Karpas-422 (cell line): ENCODE measurements around the gene HDAC1. TPM values are rescaled to one million over a fixed set of nuclear protein-coding genes. Genes with fewer than 3 reads are reported as not detected.

ENCODE experiments used
- DNase-seq: peaks from one replicate; pipeline ENCODE4 v3.0.0-alpha.2; 2015
- H2AFZ ChIP-seq: fragments of 200-600 bp; sonication (generic); 2 replicates; pipeline ENCODE4 v1.6.1; 2014; ENCODE audit warnings: antibody characterized with exemption, low read length, mixed read lengths
- H3K27ac ChIP-seq: fragments of 200-600 bp; sonication (generic); 2 replicates; pipeline ENCODE4 v1.5.1; 2014; ENCODE audit warnings: mild to moderate bottlenecking, low read length, moderate library complexity
- H3K27me3 ChIP-seq: fragments of 200-600 bp; sonication (generic); 2 replicates; pipeline ENCODE4 v1.6.1; 2014; ENCODE audit warnings: low read length, mixed read lengths
- H3K36me3 ChIP-seq: fragments of 200-600 bp; sonication (generic); 2 replicates; pipeline ENCODE4 v1.6.1; 2014; ENCODE audit warnings: low read length, mixed read lengths; ENCODE audit not compliant: insufficient read depth
- H3K4me1 ChIP-seq: fragments of 200-600 bp; sonication (generic); 2 replicates; pipeline ENCODE4 v1.6.1; 2014; ENCODE audit warnings: mild to moderate bottlenecking, low read length, mixed read lengths
- H3K4me2 ChIP-seq: fragments of 200-600 bp; sonication (generic); 2 replicates; pipeline ENCODE4 v1.6.1; 2014; ENCODE audit warnings: low read length, low read depth, mild to moderate bottlenecking; ENCODE audit not compliant: poor library complexity, severe bottlenecking
- H3K4me3 ChIP-seq: fragments of 200-600 bp; sonication (generic); 2 replicates; pipeline ENCODE4 v1.5.1; 2014; ENCODE audit warnings: mild to moderate bottlenecking, antibody characterized with exemption, low read length, mixed read lengths
- H3K79me2 ChIP-seq: fragments of 200-600 bp; sonication (generic); 2 replicates; pipeline ENCODE4 v1.6.1; 2014; ENCODE audit warnings: mild to moderate bottlenecking, low read length, mixed read lengths
- H3K9ac ChIP-seq: fragments of 200-600 bp; sonication (generic); 2 replicates; pipeline ENCODE4 v1.6.0; 2014; ENCODE audit warnings: low read length
- H3K9me2 ChIP-seq: fragments of 200-600 bp; sonication (generic), shearing (Covaris generic); replicated peaks from 2 replicates; pipeline ENCODE4 v1.6.0; 2014; ENCODE audit warnings: mild to moderate bottlenecking, low read length, moderate library complexity; ENCODE audit not compliant: insufficient read depth
- H3K9me3 ChIP-seq: fragments of 300-700, 200-600 bp; sonication (generic); 2 replicates; pipeline ENCODE4 v1.6.1; 2014; ENCODE audit warnings: low read length, mixed read lengths
- H4K20me1 ChIP-seq: fragments of 200-600 bp; sonication (generic); 2 replicates; pipeline ENCODE4 v1.6.1; 2014; ENCODE audit warnings: mild to moderate bottlenecking, antibody characterized with exemption, low read length, low read depth; ENCODE audit not compliant: insufficient read depth
- total RNA-seq: library from RNA; depleted of rRNA; stranded (reverse); fragments of >200 nt; shearing (Covaris generic); gene quantifications from 2 replicates; pipeline ENCODE4 v1.2.3, GENCODE V29; 2014; ENCODE audit warnings: low replicate concordance

HDAC1 gene
- total RNA-seq, 1 experiment from 2014 or later = 201 TPM

GRCh38 chr1:32307324-32307723 is 15.4 kb downstream of the HDAC1 start:
- Histone ChIP-seq H3K4me2 (no peak overlapping the region), H3K27ac (no peak overlapping the region), H3K27me3 (no peaks in the 10 kb centered on the region), H3K9ac (no peak overlapping the region), H3K4me1 (peaks cover 37% of the 10 kb centered on the region), H4K20me1 (no peaks in the 10 kb centered on the region), H3K4me3 (no peak overlapping the region), H3K9me2 (no peaks in the 10 kb centered on the region), H3K36me3 (peaks cover 51% of the 10 kb centered on the region), H3K79me2 (peaks cover 99% of the 10 kb centered on the region), H3K9me3 (no peaks in the 10 kb centered on the region), H2AFZ (no peak overlapping the region)
- no peak for DNase-seq

GRCh38 chr1:32309960-32310359 is 18.1 kb downstream of the HDAC1 start:
- H3K79me2 ChIP-seq = peaks cover 95% of the 10 kb centered on the region
- no peak overlapping the region for H2AFZ ChIP-seq
- no peaks in the 10 kb centered on the region for H4K20me1 ChIP-seq
- no peaks in the 10 kb centered on the region for H3K9me2 ChIP-seq
- H3K4me2 ChIP-seq = no peak overlapping the region
- no peak overlapping the region for H3K9ac ChIP-seq
- peaks cover 40% of the 10 kb centered on the region for H3K4me1 ChIP-seq
- no peak overlapping the region for H3K27ac ChIP-seq
- H3K9me3 ChIP-seq = no peaks in the 10 kb centered on the region
- peaks cover 26% of the 10 kb centered on the region for H3K36me3 ChIP-seq
- no peaks in the 10 kb centered on the region for H3K27me3 ChIP-seq
- no peak overlapping the region for H3K4me3 ChIP-seq
- no peak for DNase-seq

GRCh38 chr1:32311709-32312393 is 20.0 kb downstream of the HDAC1 start:
- no peak overlapping the region for H3K9ac ChIP-seq
- H3K36me3 ChIP-seq = peaks cover 12% of the 10 kb centered on the region; the same call in 1 of the 2 replicates
- H3K79me2 ChIP-seq = peaks cover 77% of the 10 kb centered on the region
- H4K20me1 ChIP-seq = no peaks in the 10 kb centered on the region
- peaks cover 56% of the 10 kb centered on the region for H3K4me1 ChIP-seq
- no peak overlapping the region for H3K4me2 ChIP-seq
- no peak for DNase-seq
- no peaks in the 10 kb centered on the region for H3K27me3 ChIP-seq
- H3K9me2 ChIP-seq = no peaks in the 10 kb centered on the region
- H3K9me3 ChIP-seq = no peaks in the 10 kb centered on the region
- no peak overlapping the region for H3K4me3 ChIP-seq
- H3K27ac ChIP-seq = peak overlapping the region; percentile 50
- no peak overlapping the region for H2AFZ ChIP-seq

- peak overlapping the region; percentile 44 for H3K4me3 ChIP-seq
- H3K36me3 ChIP-seq = peaks cover 19% of the 10 kb centered on the region
- H3K4me2 ChIP-seq = peak overlapping the region; percentile 62
These were observed 25.0 kb downstream of the HDAC1 start for GRCh38 chr1:32316903-32317277.

GRCh38 chr1:32318127-32318869 is 26.4 kb downstream of the HDAC1 start:
- no peaks in the 10 kb centered on the region for H4K20me1 ChIP-seq
- peak overlapping the region; percentile 53 for H3K9ac ChIP-seq
- peaks cover 19% of the 10 kb centered on the region for H3K36me3 ChIP-seq
- H3K9me2 ChIP-seq = no peaks in the 10 kb centered on the region
- no peak for DNase-seq
- H3K79me2 ChIP-seq = peaks cover 60% of the 10 kb centered on the region
- H3K4me1 ChIP-seq = peaks cover 77% of the 10 kb centered on the region
- H3K4me2 ChIP-seq = peak overlapping the region; percentile 62
- H3K27ac ChIP-seq = peak overlapping the region; percentile 90
- H2AFZ ChIP-seq = no peak overlapping the region
- H3K9me3 ChIP-seq = no peaks in the 10 kb centered on the region
- no peaks in the 10 kb centered on the region for H3K27me3 ChIP-seq
- peak overlapping the region; percentile 44; the same call in 1 of the 2 replicates for H3K4me3 ChIP-seq

More at GRCh38 chr1:32316903-32317277, 25.0 kb downstream of the HDAC1 start:
- Histone ChIP-seq H3K9me3 (no peaks in the 10 kb centered on the region), H2AFZ (no peak overlapping the region), H3K9me2 (no peaks in the 10 kb centered on the region), H3K4me1 (peaks cover 66% of the 10 kb centered on the region), H3K27me3 (no peaks in the 10 kb centered on the region), H3K9ac (peak overlapping the region; percentile 53), H3K27ac (peak overlapping the region; percentile 90), H4K20me1 (no peaks in the 10 kb centered on the region), H3K79me2 (peaks cover 65% of the 10 kb centered on the region)
- DNase-seq = peak; percentile 77

- H3K79me2 ChIP-seq = peaks cover 51% of the 10 kb centered on the region
- H3K4me2 ChIP-seq = peak overlapping the region; percentile 63
- peak; percentile 52 for DNase-seq
These were observed 29.9 kb downstream of the HDAC1 start for GRCh38 chr1:32321712-32322291.

GRCh38 chr1:32327204-32327603 is 35.3 kb downstream of the HDAC1 start:
- no peak overlapping the region for H2AFZ ChIP-seq
- no peak for DNase-seq
- H3K4me2 ChIP-seq = no peak overlapping the region
- peaks cover 10% of the 10 kb centered on the region; the same call in 1 of the 2 replicates for H3K79me2 ChIP-seq
- no peak overlapping the region for H3K27ac ChIP-seq
- H3K9me2 ChIP-seq = no peaks in the 10 kb centered on the region
- H3K4me3 ChIP-seq = no peak overlapping the region
- no peak overlapping the region for H3K9ac ChIP-seq
- peaks cover 49% of the 10 kb centered on the region for H3K36me3 ChIP-seq
- no peaks in the 10 kb centered on the region for H3K27me3 ChIP-seq
- H4K20me1 ChIP-seq = peaks cover 9% of the 10 kb centered on the region; the same call in 1 of the 2 replicates
- no peaks in the 10 kb centered on the region for H3K9me3 ChIP-seq
- H3K4me1 ChIP-seq = peaks cover 12% of the 10 kb centered on the region

More at GRCh38 chr1:32321712-32322291, 29.9 kb downstream of the HDAC1 start:
- Histone ChIP-seq H3K36me3 (peaks cover 35% of the 10 kb centered on the region), H3K9ac (peak overlapping the region; percentile 40), H3K4me3 (peak overlapping the region; percentile 22; the same call in 1 of the 2 replicates), H3K9me2 (no peaks in the 10 kb centered on the region), H4K20me1 (no peaks in the 10 kb centered on the region), H3K27me3 (no peaks in the 10 kb centered on the region), H3K4me1 (peaks cover 61% of the 10 kb centered on the region), H3K27ac (peak overlapping the region; percentile 88), H3K9me3 (no peaks in the 10 kb centered on the region), H2AFZ (no peak overlapping the region)

GRCh38 chr1:32329931-32330466 is 38.1 kb downstream of the HDAC1 start:
- Histone ChIP-seq H2AFZ (no peak overlapping the region), H3K4me1 (peaks cover 23% of the 10 kb centered on the region), H3K27me3 (no peaks in the 10 kb centered on the region), H3K9ac (no peak overlapping the region), H4K20me1 (peaks cover 22% of the 10 kb centered on the region), H3K79me2 (peaks cover 12% of the 10 kb centered on the region), H3K9me3 (no peaks in the 10 kb centered on the region), H3K9me2 (no peaks in the 10 kb centered on the region), H3K4me3 (no peak overlapping the region), H3K36me3 (peaks cover 51% of the 10 kb centered on the region), H3K4me2 (no peak overlapping the region), H3K27ac (no peak overlapping the region)
- no peak for DNase-seq
